AG09319 (cell line): ENCODE measurements around the gene CDK3.
A peak's percentile ranks its signal among the peaks of the same experiment; 100 is the strongest.
"Not testable (repeated sequence)": the region's sequence is repeated elsewhere in the genome, so short reads cannot be mapped to it uniquely, and the experiment has no call there.

Experiments
- DNase-seq: peaks from one replicate; pipeline ENCODE4 v3.0.0-alpha.2; 2010; ENCODE audit warnings: low read depth; ENCODE audit errors: extremely low read depth
- TF ChIP-seq, protein P1 (sequence below): IDR thresholded peaks from 2 replicates; pipeline ENCODE4 v1.5.1; 2011; ENCODE audit warnings: low read depth, mild to moderate bottlenecking, inconsistent platforms, low read length, moderate library complexity

The CDK3 gene

GRCh38 chr17:75970626-75971025 is 30.0 kb upstream of the CDK3 start:
- DNase-seq, result no peak
- TF ChIP-seq, protein P1, sequence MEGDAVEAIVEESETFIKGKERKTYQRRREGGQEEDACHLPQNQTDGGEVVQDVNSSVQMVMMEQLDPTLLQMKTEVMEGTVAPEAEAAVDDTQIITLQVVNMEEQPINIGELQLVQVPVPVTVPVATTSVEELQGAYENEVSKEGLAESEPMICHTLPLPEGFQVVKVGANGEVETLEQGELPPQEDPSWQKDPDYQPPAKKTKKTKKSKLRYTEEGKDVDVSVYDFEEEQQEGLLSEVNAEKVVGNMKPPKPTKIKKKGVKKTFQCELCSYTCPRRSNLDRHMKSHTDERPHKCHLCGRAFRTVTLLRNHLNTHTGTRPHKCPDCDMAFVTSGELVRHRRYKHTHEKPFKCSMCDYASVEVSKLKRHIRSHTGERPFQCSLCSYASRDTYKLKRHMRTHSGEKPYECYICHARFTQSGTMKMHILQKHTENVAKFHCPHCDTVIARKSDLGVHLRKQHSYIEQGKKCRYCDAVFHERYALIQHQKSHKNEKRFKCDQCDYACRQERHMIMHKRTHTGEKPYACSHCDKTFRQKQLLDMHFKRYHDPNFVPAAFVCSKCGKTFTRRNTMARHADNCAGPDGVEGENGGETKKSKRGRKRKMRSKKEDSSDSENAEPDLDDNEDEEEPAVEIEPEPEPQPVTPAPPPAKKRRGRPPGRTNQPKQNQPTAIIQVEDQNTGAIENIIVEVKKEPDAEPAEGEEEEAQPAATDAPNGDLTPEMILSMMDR, result no peak

GRCh38 chr17:75975187-75975586 is 25.5 kb upstream of the CDK3 start:
- not testable (repeated sequence) for DNase-seq

DNA sequence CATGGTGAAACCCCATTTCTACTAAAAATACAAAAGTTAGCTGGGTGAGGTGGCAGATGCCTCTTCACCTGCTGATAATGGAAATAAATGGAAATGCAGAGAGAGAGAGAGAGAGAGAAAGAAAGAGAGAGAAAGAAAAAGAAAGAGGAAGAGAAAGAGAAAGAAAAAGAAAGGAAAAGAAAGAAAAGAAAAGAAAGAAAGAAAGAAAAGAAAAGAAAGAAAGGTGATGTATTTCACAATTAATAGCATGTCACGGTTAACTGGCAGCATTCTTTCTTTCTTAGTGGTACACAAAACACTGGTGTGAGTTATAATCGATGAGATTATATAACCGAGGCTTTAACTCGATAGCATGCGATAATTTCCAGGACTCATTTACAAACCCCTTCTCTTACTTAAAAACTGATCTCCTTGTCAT is 24.9 kb upstream of the CDK3 start:
- no peak for DNase-seq
- TF ChIP-seq, protein P1, result no peak

GRCh38 chr17:75976175-75976848 is 24.3 kb upstream of the CDK3 start:
- TF ChIP-seq, protein P1, result no peak
- DNase-seq, result no peak

- peak; percentile 94 for DNase-seq
- TF ChIP-seq, protein P1, result peak; percentile 16
These were observed 21.5 kb upstream of the CDK3 start, which contains the start of the genes ACOX1 and TEN1 for GRCh38 chr17:75978938-75979704. Gene ACOX1, minus strand, starts transcription at chr17:75979166. Its CDS starts 93 bp downstream, at chr17:75979073. Gene TEN1, plus strand, starts transcription at chr17:75979240. Its CDS starts 6,953 bp downstream, at chr17:75986193.

- DNase-seq, result peak; percentile 37
- TF ChIP-seq, protein P1, result no peak
These were observed 20.9 kb upstream of the CDK3 start for GRCh38 chr17:75979705-75980187.

- TF ChIP-seq, protein P1, result no peak
- no peak for DNase-seq
These were observed 20.3 kb upstream of the CDK3 start for GRCh38 chr17:75980188-75981018.
